RWPE2 (cell line): ENCODE results near the gene CCT7.

ENCODE experiments used
- ATAC-seq: fragments of 200-7000 bp; cut with Tn5 transposase; 3 replicates; pipeline ENCODE4 v1.9.1; 2021; ENCODE audit warnings: low read depth
- DNase-seq: peaks from one replicate; pipeline ENCODE4 v3.0.0-alpha.2; 2020; ENCODE audit warnings: low spot score
- H3K27ac ChIP-seq: fragments of 450-650 bp; 2 replicates; pipeline ENCODE4 v1.5.1; 2017; ENCODE audit warnings: mild to moderate bottlenecking; ENCODE audit not compliant: poor library complexity, severe bottlenecking
- H3K27me3 ChIP-seq: fragments of 250-450 bp; sonication (Bioruptor Pico); 2 replicates; pipeline ENCODE4 v1.5.1; 2021; ENCODE audit warnings: mild to moderate bottlenecking, moderate library complexity; ENCODE audit not compliant: insufficient read depth, poor library complexity, severe bottlenecking
- H3K36me3 ChIP-seq: fragments of 250-450 bp; sonication (Bioruptor Pico); 2 replicates; pipeline ENCODE4 v1.5.1; 2020; ENCODE audit warnings: low read depth, mild to moderate bottlenecking, moderate library complexity
- H3K4me1 ChIP-seq: fragments of 250-450 bp; sonication (Bioruptor Pico); 2 replicates; pipeline ENCODE4 v1.5.1; 2021; ENCODE audit warnings: mild to moderate bottlenecking, moderate library complexity; ENCODE audit not compliant: insufficient read depth, poor library complexity, severe bottlenecking
- H3K4me3 ChIP-seq: fragments of 250-450 bp; sonication (Bioruptor Pico); 2 replicates; pipeline ENCODE4 v1.5.1; 2021; ENCODE audit warnings: mild to moderate bottlenecking, moderate library complexity; ENCODE audit not compliant: severe bottlenecking
- H3K9me3 ChIP-seq: fragments of 250-450 bp; sonication (Bioruptor Pico); 2 replicates; pipeline ENCODE4 v1.5.1; 2021; ENCODE audit warnings: mild to moderate bottlenecking, moderate library complexity; ENCODE audit not compliant: severe bottlenecking
- CTCF ChIP-seq: fragments of 450-650 bp; IDR thresholded peaks from one replicate; pipeline ENCODE4 v1.5.1; 2017; ENCODE audit warnings: mild to moderate bottlenecking, moderate library complexity; ENCODE audit not compliant: poor library complexity, severe bottlenecking

The CCT7 gene

DNA sequence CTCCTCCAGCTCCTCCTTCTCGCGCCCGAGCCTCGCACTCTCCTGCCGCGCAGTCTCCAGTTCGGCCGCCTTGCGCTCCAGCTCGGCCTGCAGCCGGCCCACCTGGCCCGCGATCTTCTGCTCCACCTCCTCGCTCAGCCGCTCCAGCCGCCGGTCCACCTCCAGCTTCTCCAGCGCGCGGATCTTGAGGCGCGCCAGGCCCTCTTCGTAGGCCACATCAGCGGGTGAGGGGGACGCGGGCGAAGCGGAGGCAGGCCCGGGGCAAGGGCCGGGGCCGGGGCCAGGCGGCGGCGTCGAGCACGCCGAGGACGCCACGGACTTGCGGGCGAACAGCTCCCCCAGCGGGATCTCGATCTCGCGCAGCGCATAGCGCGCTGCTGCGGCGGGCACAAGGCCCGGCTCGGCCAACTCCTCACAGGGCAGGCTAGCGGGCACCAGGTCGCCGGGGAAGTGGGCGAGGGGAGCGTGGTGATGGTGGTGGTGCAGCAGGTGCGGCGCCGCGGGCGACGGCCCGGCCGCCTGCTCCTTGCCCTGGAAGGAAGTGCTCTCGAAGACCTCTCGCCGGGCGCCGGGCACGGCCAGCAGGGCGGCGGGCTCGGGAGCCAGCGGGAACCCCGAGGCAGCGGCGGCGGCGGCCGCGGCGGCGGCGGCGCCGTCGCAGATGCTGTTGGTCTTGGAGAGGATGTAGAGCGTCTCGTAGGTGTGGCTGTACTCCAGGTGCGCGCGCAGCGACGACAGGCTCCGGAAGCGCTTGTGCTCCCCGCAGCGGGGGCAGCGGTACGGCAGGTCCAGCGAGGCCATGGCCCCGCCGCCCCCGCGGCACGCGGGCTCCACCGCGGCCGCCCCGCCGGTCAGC is 35.0 kb downstream of the CCT7 start:
- peak overlapping the region; percentile 41 for H3K4me3 ChIP-seq
- H3K36me3 ChIP-seq = no peaks in the 10 kb centered on the region
- peak overlapping the region; percentile 28 for H3K27ac ChIP-seq
- peaks cover 5% of the 10 kb centered on the region for H3K4me1 ChIP-seq
- DNase-seq = peak; percentile 80
- no peaks in the 10 kb centered on the region for H3K27me3 ChIP-seq
- TF ChIP-seq CTCF = peak; percentile 61
- H3K9me3 ChIP-seq = no peaks in the 10 kb centered on the region
- peak; percentile 80 for ATAC-seq

- DNase-seq = no peak
- Histone ChIP-seq H3K9me3 (no peaks in the 10 kb centered on the region), H3K27ac (peak overlapping the region; percentile 28), H3K4me1 (peaks cover 5% of the 10 kb centered on the region), H3K4me3 (peak overlapping the region; percentile 41), H3K27me3 (no peaks in the 10 kb centered on the region), H3K36me3 (no peaks in the 10 kb centered on the region)
- ATAC-seq = no peak
- no peak for TF ChIP-seq CTCF
These were observed 35.8 kb downstream of the CCT7 start for GRCh38 chr2:73269686-73270465.

GRCh38 chr2:73272270-73272669 is 38.2 kb downstream of the CCT7 start:
- H3K9me3 ChIP-seq = no peaks in the 10 kb centered on the region
- peaks cover 5% of the 10 kb centered on the region for H3K4me1 ChIP-seq
- ATAC-seq (no peak), DNase-seq (no peak)
- no peak for TF ChIP-seq CTCF
- H3K27me3 ChIP-seq = no peaks in the 10 kb centered on the region
- H3K4me3 ChIP-seq = no peak overlapping the region
- H3K27ac ChIP-seq = no peak overlapping the region
- H3K36me3 ChIP-seq = no peaks in the 10 kb centered on the region

DNA sequence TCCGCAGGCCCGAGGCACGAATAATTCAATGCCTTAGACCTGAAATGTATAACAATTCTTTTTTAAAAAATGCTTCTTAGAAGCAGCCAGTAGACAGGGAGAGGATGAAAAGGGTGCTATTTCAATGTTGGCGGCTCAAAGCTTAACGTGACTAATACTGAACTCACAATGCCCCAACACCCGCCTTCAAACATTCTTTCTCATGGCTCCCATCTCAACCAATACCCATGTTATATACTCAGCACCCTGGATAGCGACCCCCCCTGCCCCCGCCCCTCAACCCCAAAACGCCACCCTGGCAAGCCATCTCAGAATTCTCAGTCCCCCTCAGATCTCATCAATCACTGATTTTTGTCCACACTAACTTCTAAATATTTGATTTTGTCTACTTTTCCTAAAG is 45.7 kb downstream of the CCT7 start:
- no peaks in the 10 kb centered on the region for H3K9me3 ChIP-seq
- H3K36me3 ChIP-seq = no peaks in the 10 kb centered on the region
- no peak overlapping the region for H3K4me3 ChIP-seq
- TF ChIP-seq CTCF = no peak
- H3K4me1 ChIP-seq = no peaks in the 10 kb centered on the region
- H3K27me3 ChIP-seq = no peaks in the 10 kb centered on the region
- DNase-seq (no peak), ATAC-seq (no peak)
- H3K27ac ChIP-seq = no peak overlapping the region
